Hematopoietic multipotent progenitor cell treated with erythropoietin and hydrocortisone succinate and interleukin-3 and kit ligand, for 6 days (in vitro differentiated cells): ENCODE data around the gene PTPRB.

ENCODE experiments used
- DNase-seq: peaks from one replicate; pipeline ENCODE4 v3.0.0-alpha.2; 2015

The PTPRB gene

GRCh38 chr12:70637303-70638085 lies at the start of gene PTPRB:
Gene PTPRB (minus strand): TSS chr12:70637429. CDS start chr12:70637395, 34 bp downstream.
- DNase-seq = no peak

GRCh38 chr12:70686907-70687306 lies 49.7 kb upstream of the PTPRB start:
- DNase-seq = no peak

GRCh38 chr12:70686299-70686698 lies 49.1 kb upstream of the PTPRB start:
- DNase-seq = no peak

GRCh38 chr12:70683976-70684375 lies 46.7 kb upstream of the PTPRB start:
- DNase-seq = no peak

- no peak for DNase-seq
Measured at GRCh38 chr12:70671698-70672097, 34.5 kb upstream of the PTPRB start.

- DNase-seq = no peak
Measured at GRCh38 chr12:70670948-70671347, 33.7 kb upstream of the PTPRB start.

- no peak for DNase-seq
Measured at GRCh38 chr12:70667253-70667652, 30.0 kb upstream of the PTPRB start.

- no peak for DNase-seq
Measured at GRCh38 chr12:70666364-70666763, 29.1 kb upstream of the PTPRB start.

- no peak for DNase-seq
Measured at GRCh38 chr12:70664465-70664881, 27.2 kb upstream of the PTPRB start.

GRCh38 chr12:70663838-70664237 lies 26.6 kb upstream of the PTPRB start:
- no peak for DNase-seq

- DNase-seq = no peak
Measured at GRCh38 chr12:70661466-70662161, 24.4 kb upstream of the PTPRB start.

- DNase-seq = peak; percentile 86
Measured at GRCh38 chr12:70660620-70661219, 23.5 kb upstream of the PTPRB start.

- no peak for DNase-seq
Measured at GRCh38 chr12:70660002-70660604, 22.9 kb upstream of the PTPRB start.

- peak; percentile 7 for DNase-seq
Measured at GRCh38 chr12:70659077-70659606, 21.9 kb upstream of the PTPRB start.

GRCh38 chr12:70657616-70658286 lies 20.5 kb upstream of the PTPRB start:
- no peak for DNase-seq

- DNase-seq = no peak
Measured at GRCh38 chr12:70652451-70652850, 15.2 kb upstream of the PTPRB start.

GRCh38 chr12:70648831-70649230 lies 11.6 kb upstream of the PTPRB start:
- no peak for DNase-seq

- DNase-seq = no peak
Measured at GRCh38 chr12:70648191-70648590, 11.0 kb upstream of the PTPRB start.

GRCh38 chr12:70646850-70647249 lies 9.6 kb upstream of the PTPRB start:
- DNase-seq = no peak

- DNase-seq = peak; percentile 69
Measured at GRCh38 chr12:70645494-70646317, 8.5 kb upstream of the PTPRB start.

- DNase-seq = no peak
Measured at GRCh38 chr12:70644861-70645260, 7.6 kb upstream of the PTPRB start.

- DNase-seq = no peak
Measured at GRCh38 chr12:70643939-70644338, 6.7 kb upstream of the PTPRB start.
